NT2/D1 (cell line): ENCODE results near the gene ERG.

Experiments used
- SUZ12 ChIP-seq: IDR thresholded peaks from 2 replicates; pipeline ENCODE4 v1.6.1; 2011; ENCODE audit not compliant: insufficient read length, insufficient read depth; ENCODE audit errors: extremely low read depth
- ZNF274 ChIP-seq: IDR thresholded peaks from 2 replicates; pipeline ENCODE4 v1.6.1; 2011; ENCODE audit warnings: mild to moderate bottlenecking, low read depth, low read length

GRCh38 chr21:38506661-38507281, 8.5 kb upstream of the ERG start:
- no peak for TF ChIP-seq SUZ12
- TF ChIP-seq ZNF274, result no peak
